ENCODE measurements around the gene EFNA2.
"Not testable (repeated sequence)": the region's sequence is repeated elsewhere in the genome, so short reads cannot be mapped to it uniquely, and the experiment has no call there.

Gene EFNA2

DNA sequence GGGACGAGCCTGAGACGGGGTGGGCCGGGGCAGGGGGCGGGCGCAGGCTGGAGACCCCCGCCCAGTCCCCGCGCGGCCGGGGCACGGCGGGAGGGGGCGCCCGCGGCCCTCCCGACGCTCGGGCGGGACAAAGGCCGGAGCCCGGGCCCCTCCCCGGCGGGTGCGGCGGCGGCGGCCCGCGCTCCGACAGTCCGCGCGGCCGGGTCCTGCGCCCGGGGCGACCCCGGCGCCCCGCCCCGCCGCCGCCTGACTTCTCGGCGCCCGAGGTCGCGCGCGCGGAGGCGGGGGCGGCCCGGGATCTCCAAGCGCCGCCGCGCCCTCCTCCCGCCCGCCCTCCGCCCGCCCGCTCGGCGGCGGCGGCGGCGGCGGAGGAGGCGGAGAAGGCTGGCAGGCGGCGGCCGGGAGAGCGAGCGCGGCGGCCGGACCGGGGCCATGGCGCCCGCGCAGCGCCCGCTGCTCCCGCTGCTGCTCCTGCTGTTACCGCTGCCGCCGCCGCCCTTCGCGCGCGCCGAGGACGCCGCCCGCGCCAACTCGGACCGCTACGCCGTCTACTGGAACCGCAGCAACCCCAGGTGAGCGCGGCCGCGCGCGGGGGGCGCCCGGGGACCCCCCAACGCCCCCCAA is at the start of gene EFNA2:
Gene EFNA2 (plus strand): TSS at position 137 of the 624 bp plus-strand sequence. CDS start 296 bp downstream, at position 433.
- DNase-seq (ENCODE audit: low read depth): no peak

DNA sequence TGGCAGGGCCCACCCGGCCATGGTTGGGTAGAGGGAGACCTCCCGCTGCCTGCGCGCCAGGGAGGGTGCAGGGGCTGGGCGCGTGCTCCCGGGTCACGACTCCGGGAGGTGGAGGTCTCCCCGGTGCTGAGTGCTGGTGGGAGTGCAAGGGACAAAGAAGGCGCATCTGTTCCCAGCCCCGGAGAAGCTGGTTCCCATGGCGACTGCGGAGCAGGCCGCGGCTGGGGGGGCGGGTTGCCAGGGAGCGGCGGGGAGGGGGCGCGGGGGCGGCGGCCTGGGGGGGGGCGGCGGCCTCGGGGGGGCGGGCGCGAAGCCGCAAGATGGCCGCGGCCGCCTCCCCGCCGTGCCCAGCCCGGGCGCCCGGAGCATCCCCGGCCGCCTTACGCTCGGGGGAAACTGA is 49.1 kb upstream of the EFNA2 start:
- no peak for DNase-seq (ENCODE audit: low read depth)

DNA sequence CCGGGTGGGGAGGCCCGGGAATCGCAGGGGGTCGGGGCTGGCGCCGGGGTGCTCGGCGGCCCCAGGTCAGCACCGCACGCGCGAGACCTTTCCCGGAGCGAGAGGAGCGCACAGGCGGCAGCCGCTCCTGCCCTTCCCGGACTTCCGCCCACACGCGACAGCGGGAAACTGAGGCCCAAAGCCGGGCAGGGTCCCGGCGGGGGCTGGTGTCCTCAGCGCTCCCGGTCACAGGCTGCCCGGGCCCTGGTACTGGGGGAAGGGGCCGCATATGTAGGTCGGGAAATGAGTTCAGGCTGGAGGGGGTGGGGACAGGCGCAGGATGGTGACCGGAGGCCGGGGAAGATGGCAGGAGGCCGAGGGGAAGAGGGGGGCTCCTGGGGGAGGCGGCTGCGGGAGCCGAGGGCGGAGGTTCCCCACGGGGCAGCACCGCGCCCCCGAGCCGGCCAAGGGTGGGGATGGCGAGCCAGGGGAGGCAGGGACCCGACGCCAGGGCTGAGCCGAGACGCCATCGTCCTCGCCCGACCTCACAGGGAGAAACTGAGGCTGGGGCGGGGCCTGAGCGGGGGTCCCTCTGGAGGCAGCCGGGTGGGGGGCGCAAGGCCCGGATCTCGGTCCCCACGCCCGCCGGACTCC is 48.5 kb upstream of the EFNA2 start:
- no peak for DNase-seq (ENCODE audit: low read depth)

DNA sequence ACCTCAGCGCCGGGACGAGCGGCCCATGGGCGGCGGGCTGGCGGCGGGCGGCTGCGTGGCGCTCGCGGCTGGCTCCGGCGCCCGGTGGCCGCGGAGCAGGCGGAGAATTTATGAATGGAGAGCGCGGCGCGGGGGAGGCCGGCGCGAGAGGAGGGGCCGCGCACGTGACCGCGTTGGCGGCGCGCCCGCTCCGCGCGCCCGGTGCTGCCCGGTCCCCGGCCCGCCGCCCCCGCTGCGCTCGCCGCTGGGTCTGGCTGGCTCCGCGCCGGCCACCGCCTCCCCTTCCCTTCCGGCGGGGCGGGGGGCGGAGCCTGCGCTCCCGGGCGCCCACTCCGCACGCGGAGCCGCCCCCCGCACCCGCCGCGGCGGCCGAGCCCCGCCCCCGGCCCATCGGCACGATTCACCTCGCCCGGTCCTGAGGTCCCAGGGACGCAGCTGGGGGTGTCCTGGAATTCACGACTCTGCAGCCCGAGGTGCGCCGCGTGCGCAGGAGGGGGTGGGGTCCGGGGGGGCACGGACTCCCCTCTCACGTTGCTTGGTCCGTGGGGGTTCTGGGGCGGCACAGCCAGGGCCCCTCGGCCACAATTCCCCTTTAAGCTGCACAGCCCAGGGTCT is 47.8 kb upstream of the EFNA2 start, which contains the start of gene CBARP:
Gene CBARP (minus strand): TSS at position 252 of the 615 bp plus-strand sequence. CDS start 1,905 bp downstream, outside the sequence.
- DNase-seq (ENCODE audit: low read depth): no peak

DNA sequence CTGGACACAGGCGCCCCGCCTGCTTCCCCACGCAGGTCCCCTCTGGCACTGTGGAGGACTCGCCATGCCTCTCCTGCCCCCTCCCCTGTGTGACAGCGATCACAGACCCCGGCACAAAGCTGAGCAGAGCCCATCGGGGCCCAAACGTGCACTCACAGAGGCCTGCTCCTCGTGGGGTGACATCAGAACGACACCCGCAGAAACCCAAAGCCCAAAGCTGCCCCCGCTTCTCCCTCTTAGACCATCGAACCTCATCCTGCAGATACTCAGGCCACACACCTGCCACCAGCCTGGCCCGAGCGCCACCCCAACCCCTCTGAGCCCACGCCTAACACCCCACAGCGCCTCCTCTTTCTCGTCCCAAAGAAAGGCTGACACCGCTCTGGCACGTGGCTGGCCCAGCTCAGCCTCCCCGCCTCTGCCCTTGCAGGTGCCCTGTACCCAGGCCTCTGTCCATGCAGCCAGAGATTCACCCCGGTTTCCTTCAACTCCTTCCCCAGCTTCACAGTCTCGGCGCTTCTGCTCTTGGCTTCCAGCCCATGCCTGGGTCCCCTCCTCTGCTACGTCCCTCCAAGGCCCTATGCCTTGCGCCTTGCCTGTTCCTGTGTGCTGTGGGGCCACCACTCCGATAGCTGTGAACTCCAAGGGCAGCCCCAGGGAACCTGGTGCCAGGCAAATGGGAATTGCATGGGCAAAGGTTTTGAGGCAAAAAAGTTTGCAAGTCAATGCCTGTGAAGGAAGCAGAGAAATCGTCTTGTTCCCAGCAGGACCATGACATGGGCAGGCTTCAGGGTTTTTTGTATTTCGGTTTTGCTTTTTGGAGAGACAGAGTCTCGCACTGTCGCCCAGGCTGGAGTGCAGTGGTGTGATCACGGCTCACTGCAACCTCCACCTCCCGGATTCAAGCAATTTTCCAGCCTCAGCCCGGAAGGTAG is 47.0 kb upstream of the EFNA2 start:
- DNase-seq (ENCODE audit: low read depth): no peak

DNA sequence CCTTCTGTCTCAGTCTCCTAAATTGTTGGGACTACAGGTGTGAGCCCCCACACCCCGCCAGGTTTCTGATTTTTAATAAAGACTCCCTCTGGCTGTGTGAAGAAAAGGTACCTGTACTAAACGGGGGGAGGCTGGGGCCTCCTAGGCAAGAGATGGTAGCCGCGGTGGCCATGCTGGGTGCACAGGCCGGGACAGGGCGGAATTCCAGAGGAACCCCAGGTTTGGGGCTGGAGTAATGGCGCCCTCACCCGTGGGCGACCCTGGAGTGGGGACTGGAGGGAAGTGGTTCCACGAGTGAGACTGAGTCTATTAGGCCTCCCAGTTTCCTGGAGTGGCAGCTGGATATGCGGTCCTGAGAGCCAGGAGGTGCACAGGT is 46.3 kb upstream of the EFNA2 start:
- DNase-seq (ENCODE audit: low read depth): no peak

DNA sequence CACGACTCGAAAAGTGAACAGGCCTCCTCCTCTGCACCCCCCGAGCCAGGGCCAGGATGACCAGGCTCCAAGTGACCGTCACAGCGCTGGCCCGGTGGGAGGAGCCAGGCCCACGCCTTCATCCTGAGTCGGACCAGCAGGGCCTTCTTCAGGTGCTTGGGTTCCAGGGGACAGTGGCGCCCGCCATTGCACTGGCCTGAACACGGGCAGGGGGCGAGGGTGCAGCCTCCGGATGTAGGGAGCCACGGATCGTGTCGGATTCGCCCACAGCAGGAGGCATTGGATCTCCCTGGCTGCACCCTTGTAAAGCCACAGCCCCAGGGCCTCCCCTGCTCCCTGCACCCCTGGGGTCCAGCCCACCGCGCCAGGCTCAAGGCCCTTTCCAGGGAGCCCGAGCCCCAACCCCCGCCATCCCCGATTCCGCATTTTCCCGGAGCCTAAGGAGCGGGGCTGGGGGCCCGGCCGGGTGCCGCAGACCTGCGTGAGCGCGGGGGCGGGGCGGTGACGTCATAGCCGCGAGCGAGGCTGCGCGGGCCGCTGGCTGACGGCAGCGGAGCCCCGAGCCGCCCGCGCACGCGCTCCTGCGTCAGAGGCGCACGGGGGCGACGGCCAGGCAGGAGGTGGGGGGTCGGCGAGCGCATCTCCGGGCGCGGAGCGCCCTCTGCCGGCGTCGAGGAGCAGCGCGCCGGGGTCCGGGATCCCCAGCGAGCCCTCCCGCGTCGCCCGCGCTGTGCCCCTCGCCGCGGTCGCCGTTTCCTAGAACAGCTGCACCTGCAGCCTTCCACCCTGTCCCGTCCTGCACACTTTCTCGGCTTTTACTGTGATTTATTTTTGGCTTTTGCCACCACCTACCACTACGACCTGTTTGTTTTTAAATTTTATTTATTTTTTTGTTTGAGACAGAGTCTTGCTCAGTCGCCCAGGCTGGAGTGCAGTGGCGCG is 45.6 kb upstream of the EFNA2 start:
- DNase-seq (ENCODE audit: low read depth): peak; percentile 96

DNA sequence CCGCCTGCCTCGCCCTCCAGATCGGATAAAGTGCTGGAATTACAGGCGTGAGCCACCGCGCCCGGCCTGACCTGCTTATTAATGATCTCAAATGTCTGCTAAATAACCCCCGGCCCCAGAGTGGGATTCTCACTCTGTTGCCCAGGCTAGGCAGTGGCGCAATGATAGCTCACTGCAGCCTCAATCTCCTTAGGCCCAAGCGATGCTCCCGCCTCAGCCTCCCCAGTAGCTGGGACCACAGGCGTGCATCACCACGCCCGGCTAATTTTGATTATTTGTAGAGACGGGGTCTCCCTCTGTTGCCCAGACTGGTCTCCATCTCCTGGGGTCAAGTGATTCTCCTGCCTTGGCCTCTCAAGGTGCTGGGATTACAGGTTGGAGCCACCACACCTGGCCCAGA is 44.7 kb upstream of the EFNA2 start:
- no peak for DNase-seq (ENCODE audit: low read depth)

DNA sequence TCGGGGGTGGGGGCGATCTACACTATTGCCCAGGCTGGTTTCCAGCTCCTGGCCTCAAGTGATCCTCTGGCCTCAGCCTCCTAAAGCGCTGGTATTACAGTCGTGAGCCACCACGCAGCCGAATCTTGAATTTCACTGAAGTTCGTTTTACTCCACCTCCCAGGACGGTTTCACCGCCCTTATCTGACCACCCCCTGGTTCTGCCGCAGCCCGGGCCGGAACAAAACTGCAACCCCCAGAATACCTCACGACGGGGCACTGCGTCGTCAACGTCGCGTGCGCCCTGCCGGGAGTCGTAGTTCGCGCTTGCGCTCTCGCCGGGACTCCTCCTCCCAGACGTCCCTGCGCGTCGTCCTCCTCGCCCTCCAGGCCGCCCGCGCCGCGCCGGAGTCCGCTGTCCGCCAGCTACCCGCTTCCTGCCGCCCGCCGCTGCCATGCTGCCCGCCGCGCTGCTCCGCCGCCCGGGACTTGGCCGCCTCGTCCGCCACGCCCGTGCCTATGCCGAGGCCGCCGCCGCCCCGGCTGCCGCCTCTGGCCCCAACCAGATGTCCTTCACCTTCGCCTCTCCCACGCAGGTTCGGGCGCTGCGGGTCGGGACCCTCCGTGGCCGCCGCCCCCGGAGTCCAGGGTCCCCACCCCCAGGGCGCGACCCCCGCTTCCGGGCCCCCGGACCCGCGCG is 44.1 kb upstream of the EFNA2 start, which contains the start of gene ATP5F1D:
Gene ATP5F1D (plus strand): TSS at position 335 of the 679 bp plus-strand sequence. CDS start 100 bp downstream, at position 435.
- DNase-seq (ENCODE audit: low read depth): peak; percentile 93

DNA sequence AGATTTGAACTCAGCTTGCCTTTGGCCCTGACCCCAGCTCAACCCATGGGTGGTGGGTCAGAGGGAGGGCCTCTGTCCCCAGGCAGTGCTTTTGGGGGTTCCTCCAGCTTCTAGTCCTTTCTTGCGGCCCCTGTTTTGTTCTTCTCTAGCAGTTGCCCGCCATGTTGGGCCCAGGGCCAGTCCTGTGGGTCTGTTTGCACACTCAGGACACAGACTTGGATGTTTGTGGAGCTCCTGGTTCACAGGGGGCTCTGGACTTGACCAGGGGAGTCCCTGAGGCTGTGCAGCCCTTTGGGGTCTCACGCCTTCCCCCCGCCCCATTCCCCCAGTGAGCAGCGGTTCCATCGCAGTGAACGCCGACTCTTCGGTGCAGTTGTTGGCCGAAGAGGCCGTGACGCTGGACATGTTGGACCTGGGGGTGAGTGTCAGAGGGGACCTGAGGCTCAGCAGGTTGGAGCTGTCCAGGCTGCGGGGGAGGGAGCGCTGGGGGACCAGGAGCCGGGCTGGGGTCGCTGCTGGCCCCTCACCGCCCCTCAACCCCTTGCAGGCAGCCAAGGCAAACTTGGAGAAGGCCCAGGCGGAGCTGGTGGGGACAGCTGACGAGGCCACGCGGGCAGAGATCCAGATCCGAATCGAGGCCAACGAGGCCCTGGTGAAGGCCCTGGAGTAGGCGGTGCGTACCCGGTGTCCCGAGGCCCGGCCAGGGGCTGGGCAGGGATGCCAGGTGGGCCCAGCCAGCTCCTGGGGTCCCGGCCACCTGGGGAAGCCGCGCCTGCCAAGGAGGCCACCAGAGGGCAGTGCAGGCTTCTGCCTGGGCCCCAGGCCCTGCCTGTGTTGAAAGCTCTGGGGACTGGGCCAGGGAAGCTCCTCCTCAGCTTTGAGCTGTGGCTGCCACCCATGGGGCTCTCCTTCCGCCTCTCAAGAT is 41.6 kb upstream of the EFNA2 start:
- DNase-seq (ENCODE audit: low read depth): peak; percentile 82

DNA sequence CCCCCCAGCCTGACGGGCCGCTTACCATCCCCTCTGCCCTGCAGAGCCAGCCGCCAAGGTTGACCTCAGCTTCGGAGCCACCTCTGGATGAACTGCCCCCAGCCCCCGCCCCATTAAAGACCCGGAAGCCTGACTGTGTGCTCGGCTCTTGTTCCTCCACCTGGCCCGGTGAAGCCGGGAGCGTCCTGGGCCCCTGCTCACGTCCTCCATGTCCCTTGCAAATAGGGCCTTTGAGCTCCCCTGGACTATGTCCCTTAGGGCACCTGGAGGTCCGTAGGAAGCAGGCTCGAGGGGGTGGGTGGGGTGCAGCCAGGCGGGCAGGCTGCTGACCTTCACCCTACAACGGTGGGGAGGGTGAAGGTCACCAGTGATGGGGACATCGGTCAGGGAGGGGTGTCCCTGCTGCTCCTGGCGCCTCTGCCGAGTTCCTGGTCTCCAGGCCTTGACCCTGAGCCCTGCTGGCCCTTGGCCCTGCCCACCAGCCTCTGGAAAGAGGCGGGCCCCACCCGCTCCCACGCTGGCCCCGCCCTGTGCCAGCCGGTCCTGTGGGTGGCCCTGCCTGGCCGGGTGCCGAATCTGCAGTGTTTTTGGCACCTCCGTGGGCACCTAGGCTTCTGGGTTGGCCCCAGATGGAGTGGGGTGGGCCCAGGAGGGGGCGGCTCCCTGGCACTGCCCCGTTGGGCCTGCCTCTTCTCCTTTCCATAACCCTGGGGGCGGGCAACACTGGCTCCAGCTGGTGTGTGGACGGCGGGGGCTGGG is 40.8 kb upstream of the EFNA2 start:
- DNase-seq (ENCODE audit: low read depth): no peak

DNA sequence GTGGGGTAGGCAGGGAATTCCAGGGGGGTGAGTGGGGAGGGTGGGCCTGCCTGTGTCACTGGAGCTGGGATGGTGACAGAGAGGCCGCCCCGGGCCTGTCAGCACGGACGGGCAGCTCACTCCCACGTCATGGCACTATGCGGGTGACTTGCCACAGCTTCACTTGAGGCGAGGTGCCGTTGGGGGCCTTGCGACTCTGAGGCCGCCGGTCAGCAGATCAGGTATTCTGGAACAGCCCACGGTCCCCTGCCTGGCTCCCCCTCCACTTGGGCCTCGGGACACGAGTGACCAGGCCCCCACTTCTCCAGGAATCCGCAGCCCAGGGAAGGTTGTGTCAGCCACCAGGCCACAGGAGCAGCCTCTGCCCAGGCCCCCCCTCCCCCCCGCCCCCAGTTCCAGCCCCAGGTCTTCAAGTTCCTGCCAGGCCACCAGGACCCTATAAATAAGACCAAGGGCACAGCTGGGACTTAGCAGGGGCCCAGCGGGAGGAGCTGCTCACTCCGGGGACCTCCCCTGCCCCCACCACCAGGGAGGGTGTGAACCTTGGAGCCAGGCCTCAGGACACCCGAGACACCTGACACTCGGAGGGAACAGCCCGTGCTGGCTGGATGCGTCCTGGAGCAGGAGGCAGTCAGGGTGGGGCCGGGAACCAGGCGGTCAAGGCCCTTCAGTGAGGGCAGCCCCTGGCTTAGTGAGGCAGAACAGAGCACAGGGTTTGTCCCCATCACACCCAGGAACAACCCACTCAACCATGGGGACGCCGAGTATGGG is 40.0 kb upstream of the EFNA2 start:
- no peak for DNase-seq (ENCODE audit: low read depth)

DNA sequence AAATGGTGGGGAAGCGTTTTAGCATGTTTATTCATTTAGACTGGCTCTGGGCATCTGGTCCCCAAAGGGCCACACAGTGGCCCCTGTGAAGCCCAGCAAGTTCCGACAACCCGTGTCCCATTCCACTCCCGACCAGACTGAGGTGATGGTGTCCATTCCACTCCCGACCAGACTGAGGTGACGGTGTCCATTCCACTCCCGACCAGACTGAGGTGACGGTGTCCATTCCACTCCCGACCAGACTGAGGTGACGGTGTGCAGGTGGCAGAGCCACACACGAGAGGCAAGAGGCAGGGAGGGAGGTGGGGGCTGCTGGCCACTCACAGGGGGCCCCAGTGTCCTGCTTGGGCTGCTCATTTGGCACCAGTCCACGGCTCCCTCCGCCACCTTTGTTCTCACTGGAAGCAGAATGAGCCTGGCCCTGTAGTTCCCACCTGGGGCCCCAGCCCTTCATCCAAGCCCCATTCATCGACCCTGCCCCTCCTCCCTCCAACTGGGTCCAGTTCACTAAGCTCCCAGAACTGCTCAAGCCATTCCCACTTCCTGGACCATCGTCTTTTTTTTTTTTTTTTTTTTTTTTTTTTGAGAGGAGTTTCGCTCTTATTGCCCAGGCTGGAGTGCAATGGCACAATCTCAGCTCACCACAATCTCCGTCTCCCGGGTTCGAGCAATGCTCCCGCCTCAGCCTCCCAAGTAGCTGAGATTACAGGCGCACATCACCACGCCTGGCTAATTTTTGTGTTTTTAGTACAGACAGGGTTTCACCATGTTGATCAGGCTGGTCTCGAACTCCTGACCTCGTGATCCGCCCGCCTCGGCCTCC is 39.2 kb upstream of the EFNA2 start:
- DNase-seq (ENCODE audit: low read depth): not testable (repeated sequence)

DNA sequence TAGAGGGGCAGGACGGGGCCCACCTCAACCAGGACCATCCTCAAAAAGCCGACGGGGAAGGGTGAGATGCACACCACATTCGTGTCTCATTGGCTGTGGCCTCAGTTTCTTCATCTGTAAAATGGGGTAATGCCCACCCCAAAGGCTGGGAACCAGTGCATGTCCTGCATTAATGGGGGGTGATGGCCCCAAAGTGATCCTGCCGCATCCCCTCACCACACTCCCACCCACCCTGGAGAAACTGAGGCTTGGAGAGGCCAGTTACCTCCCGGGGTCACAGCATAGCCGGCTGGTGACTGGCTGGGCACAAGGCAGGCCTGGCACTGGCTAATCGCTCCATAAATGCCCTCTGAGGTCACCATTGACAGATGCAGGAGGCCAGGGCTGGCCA is 37.9 kb upstream of the EFNA2 start:
- DNase-seq (ENCODE audit: low read depth): no peak

DNA sequence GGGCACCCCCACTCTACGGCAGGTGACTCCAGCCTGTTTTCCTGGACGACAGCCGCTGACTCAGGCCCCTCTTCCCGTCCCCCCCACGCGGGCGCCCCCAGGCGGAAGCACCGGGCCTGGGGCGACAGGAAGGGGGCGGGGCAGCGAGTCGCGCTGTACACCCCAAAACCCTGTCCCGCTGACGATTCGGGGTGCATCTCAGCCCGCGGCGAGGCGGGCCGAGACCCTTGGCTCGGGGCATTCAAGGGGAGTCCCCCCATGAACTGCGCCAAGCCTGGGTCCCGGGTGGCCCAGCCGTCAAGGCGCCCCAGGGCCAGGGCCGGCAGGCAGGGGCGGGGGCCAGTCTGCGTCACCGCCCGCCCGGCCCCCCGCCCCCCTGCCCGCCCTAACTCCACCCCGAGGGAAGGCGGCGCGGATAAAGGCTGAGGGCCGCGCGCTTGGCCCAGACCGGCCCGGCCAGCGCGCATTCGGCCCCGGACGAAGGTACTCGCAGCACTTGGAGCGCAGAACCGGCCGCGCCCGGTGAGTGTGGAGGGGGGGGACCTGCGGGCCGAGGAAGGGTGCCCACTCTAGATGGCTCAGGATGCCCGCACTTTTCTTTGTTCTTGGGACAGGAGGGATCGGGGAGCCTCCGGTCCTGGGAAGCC is 37.4 kb upstream of the EFNA2 start, which contains the start of gene MIDN:
Gene MIDN (plus strand): TSS at position 445 of the 647 bp plus-strand sequence. CDS start 1,714 bp downstream, outside the sequence.
- DNase-seq (ENCODE audit: low read depth): peak; percentile 68

DNA sequence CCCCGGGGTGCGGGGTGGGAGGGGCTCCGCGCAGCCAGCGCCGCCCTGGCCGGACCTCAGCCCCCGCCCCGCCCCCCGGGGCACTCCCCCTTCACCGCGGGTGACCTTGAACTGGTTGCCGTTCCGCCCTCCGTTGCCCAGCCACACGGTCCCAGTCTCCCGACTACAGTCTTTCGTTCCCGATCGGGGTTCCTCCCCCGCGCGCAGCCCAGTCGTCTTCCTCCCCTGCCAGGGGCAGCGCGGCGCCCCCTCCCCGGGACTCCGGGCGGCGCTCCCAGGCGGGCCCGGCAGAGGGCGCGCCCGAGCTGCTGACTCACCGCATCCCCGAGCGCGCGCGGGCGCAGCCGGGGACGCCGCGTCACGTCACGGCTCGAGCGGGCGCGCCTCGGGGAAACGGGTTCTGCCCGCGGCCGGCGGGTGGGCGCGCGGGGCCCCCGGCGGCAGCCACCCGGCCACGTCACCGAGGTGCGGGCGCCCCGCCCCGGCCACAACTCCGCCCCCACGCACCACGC is 36.8 kb upstream of the EFNA2 start:
- DNase-seq (ENCODE audit: low read depth): no peak

Data from activated T-cell treated with anti-CD3 and anti-CD28 coated beads for 48 hours (primary cell).